ENCODE data around the gene HSD17B14. TPM values are rescaled to one million over a fixed set of nuclear protein-coding genes. Genes with fewer than 3 reads are reported as not detected.

HSD17B14 gene
- total and polyA plus RNA-seq, 12 donors: 1.1 to 5.3 (median 2.8) TPM

- no peak for TF ChIP-seq CTCF (IDR thresholded peaks at IDR 0.05)
- Histone ChIP-seq H3K27ac (peak overlapping the region; percentile 63 to 94 (median 88)), H3K27me3 (no peaks in the 10 kb centered on the region), H3K4me3 (peak overlapping the region; percentile 27 to 86 (median 65)), H3K36me3 (peaks cover 0 to 6% (median 0%) of the 10 kb centered on the region in 9 donors), H3K4me1 (peaks cover 5 to 38% (median 22%) of the 10 kb centered on the region in 9 donors), H3K9me3 (no peaks in the 10 kb centered on the region)
- peak; percentile 90 to 93 for DNase-seq
- intact Hi-C loops (cut with DNase I): no loop called here
- ATAC-seq: peak; percentile 88 to 94 (median 92)
- WGBS, 2 donors: 6 to 8% methylated on average over 39 of the region's 39 CpGs
Measured at GRCh38 chr19:48812094-48812929, 24.0 kb downstream of the HSD17B14 start.

- Histone ChIP-seq H3K36me3 (peaks cover 0 to 8% (median 0%) of the 10 kb centered on the region in 9 donors), H3K4me1 (peaks cover 5 to 28% (median 22%) of the 10 kb centered on the region in 9 donors), H3K9me3 (no peaks in the 10 kb centered on the region), H3K27me3 (no peaks in the 10 kb centered on the region), H3K4me3 (peak overlapping the region; percentile 27 to 86 (median 65)), H3K27ac (peak overlapping the region in 9 of 10 donors; percentile 63 to 94 (median 90))
- ATAC-seq: no peak
- no peak for DNase-seq
- intact Hi-C loops (cut with DNase I): loop anchor here in 1 of 10 donors (2.0 kb wide), 1 partner anchor 15 kb away; no protein-coding TSS in a partner anchor
- WGBS, 2 donors: 14 to 19% methylated on average over 7 of the region's 7 CpGs
- no peak for TF ChIP-seq CTCF (IDR thresholded peaks at IDR 0.05)
Measured at GRCh38 chr19:48810151-48810550, 26.1 kb downstream of the HSD17B14 start.

GRCh38 chr19:48807590-48808308 lies 28.5 kb downstream of the HSD17B14 start:
- no peak for DNase-seq
- no peak for TF ChIP-seq CTCF (IDR thresholded peaks at IDR 0.05)
- Histone ChIP-seq H3K9me3 (no peaks in the 10 kb centered on the region), H3K4me1 (peaks cover 5 to 27% (median 22%) of the 10 kb centered on the region in 9 donors), H3K36me3 (peaks cover 0 to 8% (median 0%) of the 10 kb centered on the region in 9 donors), H3K4me3 (no peak overlapping the region), H3K27me3 (no peaks in the 10 kb centered on the region), H3K27ac (no peak overlapping the region)
- ATAC-seq: no peak
- WGBS, 2 donors: 90 to 92% methylated on average over 13 of the region's 13 CpGs
- intact Hi-C loops (cut with DNase I): no loop called here

GRCh38 chr19:48806818-48807589 lies 29.3 kb downstream of the HSD17B14 start:
- H3K36me3 ChIP-seq: peaks cover 0 to 8% (median 0%) of the 10 kb centered on the region in 9 donors
- 76 to 84% methylated on average over 17 of the region's 17 CpGs for WGBS, 2 donors
- H3K4me1 ChIP-seq: peaks cover 5 to 22% (median 17%) of the 10 kb centered on the region in 9 donors
- intact Hi-C loops (cut with DNase I): no loop called here
- no peak for DNase-seq
- TF ChIP-seq CTCF (IDR thresholded peaks at IDR 0.05): no peak
- no peak overlapping the region for H3K27ac ChIP-seq
- no peaks in the 10 kb centered on the region for H3K27me3 ChIP-seq
- no peak overlapping the region for H3K4me3 ChIP-seq
- H3K9me3 ChIP-seq: no peaks in the 10 kb centered on the region
- ATAC-seq: peak in 2 of 8 donors; percentile 22 to 26

All from heart right ventricle (tissue), 16 donors.